ENCODE data around the gene ATP6V1B1. TPM values are rescaled to one million over a fixed set of nuclear protein-coding genes. Genes with fewer than 3 reads are reported as not detected.

The ATP6V1B1 gene
- total and polyA plus RNA-seq, 2 of the 4 experiments (the other 2 are of a cell fraction) = 1.3 TPM; not detected in 1

GRCh38 chr2:70959271-70959761 is 23.6 kb downstream of the ATP6V1B1 start:
- H3K9me1 ChIP-seq (ENCODE audit: insufficient read depth, low read length) = no peaks in the 10 kb centered on the region
- H3K4me1 ChIP-seq (ENCODE audit: control insufficient read depth, insufficient read depth, low read length) = no peaks in the 10 kb centered on the region
- H4K8ac ChIP-seq (ENCODE audit: low read depth in 2 of 2, low read length in 2 of 2) = no peak overlapping the region
- H3K4me3 ChIP-seq (ENCODE audit: insufficient read depth, low read depth, low read length) = no peak overlapping the region
- WGBS, 2 experiments (ENCODE audit: extremely low coverage in 2 of 2, insufficient read length in 1 of 2) = 100% methylated on average over 1 of the region's 9 CpGs; no CpG with 5 or more reads in 1 of the 2 experiments
- in situ Hi-C loops (cut with MboI; ENCODE audit: low sequenced_read_pairs) = no loop called here
- H2BK5ac ChIP-seq (ENCODE audit: low read depth, low read length, poor library complexity, severe bottlenecking) = no peak overlapping the region
- H2AFZ ChIP-seq (replicated peaks; ENCODE audit: low read length, poor library complexity) = no peak overlapping the region
- H3K4me2 ChIP-seq (ENCODE audit: low read depth, low read length) = no peak overlapping the region
- intact Hi-C loops (cut with micrococcal nuclease) = no loop called here
- H3K79me1 ChIP-seq (ENCODE audit: low read depth in 1 of 2, low read length in 2 of 2) = no peaks in the 10 kb centered on the region
- H3K36me3 ChIP-seq (ENCODE audit: control insufficient read depth, insufficient read depth, low read length) = no peaks in the 10 kb centered on the region
- BruUV-seq (replicated peaks) = no TSS peak
- H2AK5ac ChIP-seq (ENCODE audit: low read depth, low read length) = no peak overlapping the region
- H3K56ac ChIP-seq (ENCODE audit: extremely low read depth, insufficient read depth, low read length) = no peak overlapping the region
- H2AK9ac ChIP-seq (replicated peaks; ENCODE audit: low read depth, low read length, poor library complexity) = no peak overlapping the region
- H4K5ac ChIP-seq (ENCODE audit: low read depth, low read length) = no peak overlapping the region
- dilution Hi-C loops (cut with HindIII; ENCODE audit: low sequenced_read_pairs, unreplicated experiment) = no loop called here
- ATAC-seq (ENCODE audit: low read depth) (no peak; the same call in 1 of the 2 replicates), DNase-seq (no peak)
- H4K20me1 ChIP-seq (ENCODE audit: insufficient read depth, low read length) = no peaks in the 10 kb centered on the region; the same call in 1 of the 2 replicates
- H4K91ac ChIP-seq (ENCODE audit: insufficient read depth, low read depth, low read length) = no peak overlapping the region
- no peak overlapping the region for H3K9ac ChIP-seq (ENCODE audit: low read depth, low read length)
- ChIA-PET CTCF (interaction anchor here (0.6 to 2.3 kb wide), 2 partner anchors 11 to 88 kb away, joined by 3 to 7 read pairs; no protein-coding TSS in a partner anchor), POLR2A (ENCODE audit: unreplicated experiment) (no interaction called here)
- H3K27ac ChIP-seq (ENCODE audit: insufficient read depth, low read length) = no peak overlapping the region
- H3K4ac ChIP-seq (ENCODE audit: low read depth, low read length) = no peak overlapping the region
- H2BK15ac ChIP-seq (ENCODE audit: low read depth, low read length) = no peak overlapping the region
- H3K23ac ChIP-seq (ENCODE audit: low read depth, low read length) = no peak overlapping the region
- H3K9me3 ChIP-seq (ENCODE audit: control insufficient read depth, insufficient read depth, low read length) = no peaks in the 10 kb centered on the region
- H3K27me3 ChIP-seq (ENCODE audit: control insufficient read depth, insufficient read depth, low read length) = peaks cover 10% of the 10 kb centered on the region
- H2BK120ac ChIP-seq (ENCODE audit: low read depth, low read length) = no peak overlapping the region
- no peak overlapping the region for H3K14ac ChIP-seq (replicated peaks; ENCODE audit: low read depth, low read length)
- H2BK20ac ChIP-seq (ENCODE audit: low read depth, low read length) = no peak overlapping the region
- H3K18ac ChIP-seq (ENCODE audit: low read depth, low read length) = no peak overlapping the region
- no peak for TF ChIP-seq SMC3 (IDR thresholded peaks at IDR 0.05; ENCODE audit: low read depth, low read length)
- TF ChIP-seq MAZ (IDR thresholded peaks at IDR 0.05; ENCODE audit: borderline replicate concordance, low read depth, low read length) = no peak
- TF ChIP-seq BHLHE40 (IDR thresholded peaks at IDR 0.05; ENCODE audit: low read depth, low read length) = no peak
- no peak for TF ChIP-seq RFX5 (IDR thresholded peaks at IDR 0.05; ENCODE audit: low read depth, low read length)

Measured in IMR-90 (cell line).